Parathyroid adenoma (tissue), 2 donors: ENCODE measurements around the gene DOCK10.

Experiments used
- H2AFZ ChIP-seq: fragments of 300-600 bp; sonication (generic); one replicate; pipeline ENCODE4 v1.7.0; 2017; ENCODE audit warnings: antibody characterized with exemption, mild to moderate bottlenecking
- H3K27ac ChIP-seq: fragments of 300-600 bp; sonication (generic); one replicate; pipeline ENCODE4 v1.7.0; 2017
- H3K27me3 ChIP-seq: fragments of 300-600 bp; sonication (generic); one replicate; pipeline ENCODE4 v1.7.0; 2017; ENCODE audit warnings: low read length; ENCODE audit not compliant: control insufficient read depth, insufficient read depth
- H3K36me3 ChIP-seq: fragments of 300-600 bp; sonication (generic); one replicate; pipeline ENCODE4 v1.7.0; 2017; ENCODE audit warnings: low read length; ENCODE audit not compliant: control insufficient read depth, insufficient read depth
- H3K4me1 ChIP-seq: fragments of 300-600 bp; sonication (generic); one replicate; pipeline ENCODE4 v1.7.0; 2017; ENCODE audit warnings: control low read depth
- H3K4me2 ChIP-seq: fragments of 300-600 bp; sonication (generic); one replicate; pipeline ENCODE4 v1.7.0; 2017; ENCODE audit warnings: low read length
- H3K4me3 ChIP-seq: fragments of 300-600 bp; sonication (generic); one replicate; pipeline ENCODE4 v1.7.0; 2017; ENCODE audit warnings: low read depth, low read length
- H3K79me2 ChIP-seq: fragments of 300-600 bp; sonication (generic); one replicate; pipeline ENCODE4 v1.7.0; 2017; ENCODE audit warnings: control low read depth
- H3K9ac ChIP-seq: fragments of 300-600 bp; sonication (generic); one replicate; pipeline ENCODE4 v1.7.0; 2017; ENCODE audit warnings: mild to moderate bottlenecking
- H3K9me3 ChIP-seq: fragments of 300-600 bp; sonication (generic); one replicate; pipeline ENCODE4 v1.7.0; 2017; ENCODE audit warnings: low read length; ENCODE audit not compliant: control insufficient read depth
- CTCF ChIP-seq: fragments of 300-600 bp; sonication (generic); IDR thresholded peaks from one replicate; pipeline ENCODE4 v1.7.0; 2017; ENCODE audit warnings: antibody characterized with exemption, mild to moderate bottlenecking
- donor health status: primary hyperparathyroidism.

Gene DOCK10

GRCh38 chr2:225065882-225066281 is 23.6 kb upstream of the DOCK10 start:
- Histone ChIP-seq H3K4me2 (no peak overlapping the region), H3K4me1 (no peaks in the 10 kb centered on the region), H3K9ac (no peak overlapping the region), H3K4me3 (no peak overlapping the region), H3K9me3 (no peaks in the 10 kb centered on the region), H3K36me3 (no peaks in the 10 kb centered on the region), H3K27me3 (no peaks in the 10 kb centered on the region), H3K79me2 (no peaks in the 10 kb centered on the region), H2AFZ (no peak overlapping the region), H3K27ac (no peak overlapping the region)
- TF ChIP-seq CTCF, result no peak

GRCh38 chr2:225064928-225065327 is 22.7 kb upstream of the DOCK10 start:
- H3K4me1 ChIP-seq, result no peaks in the 10 kb centered on the region
- no peak overlapping the region for H2AFZ ChIP-seq
- no peak overlapping the region for H3K4me3 ChIP-seq
- no peaks in the 10 kb centered on the region for H3K36me3 ChIP-seq
- H3K27me3 ChIP-seq, result no peaks in the 10 kb centered on the region
- H3K79me2 ChIP-seq, result no peaks in the 10 kb centered on the region
- no peak overlapping the region for H3K9ac ChIP-seq
- H3K9me3 ChIP-seq, result no peaks in the 10 kb centered on the region
- no peak overlapping the region for H3K4me2 ChIP-seq
- no peak for TF ChIP-seq CTCF
- no peak overlapping the region for H3K27ac ChIP-seq

DNA sequence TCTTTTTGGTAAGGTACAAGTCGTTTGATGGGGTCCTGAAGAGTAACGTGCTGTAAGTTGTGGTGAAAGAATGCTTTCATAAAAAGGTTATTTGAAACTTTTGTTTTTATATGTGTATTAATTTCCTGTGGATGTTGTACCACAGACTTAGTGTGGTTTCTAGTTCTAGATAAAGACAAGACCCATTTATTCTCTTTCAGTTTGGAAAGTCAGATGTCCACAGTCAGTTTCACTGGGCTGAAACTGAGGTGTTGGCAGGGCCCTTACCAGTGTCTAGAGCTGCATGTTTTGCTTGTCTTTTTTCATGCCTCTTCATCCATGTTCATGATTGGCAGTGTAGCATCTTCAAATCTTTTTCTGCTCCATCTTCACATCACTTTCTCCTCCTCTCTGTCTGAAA is 22.1 kb upstream of the DOCK10 start:
- TF ChIP-seq CTCF, result no peak
- no peak overlapping the region for H2AFZ ChIP-seq

GRCh38 chr2:225056330-225057073 is 14.2 kb upstream of the DOCK10 start:
- Histone ChIP-seq H3K9ac (no peak overlapping the region), H3K27ac (no peak overlapping the region), H3K79me2 (no peaks in the 10 kb centered on the region), H3K27me3 (no peaks in the 10 kb centered on the region), H3K36me3 (no peaks in the 10 kb centered on the region), H3K9me3 (no peaks in the 10 kb centered on the region), H3K4me2 (no peak overlapping the region), H3K4me1 (no peaks in the 10 kb centered on the region), H3K4me3 (no peak overlapping the region), H2AFZ (no peak overlapping the region)
- no peak for TF ChIP-seq CTCF

More for the DNA sequence above, 22.1 kb upstream of the DOCK10 start:
- no peaks in the 10 kb centered on the region for H3K36me3 ChIP-seq
- no peak overlapping the region for H3K4me3 ChIP-seq
- H3K79me2 ChIP-seq, result no peaks in the 10 kb centered on the region
- H3K27me3 ChIP-seq, result no peaks in the 10 kb centered on the region
- H3K4me1 ChIP-seq, result no peaks in the 10 kb centered on the region
- H3K9ac ChIP-seq, result no peak overlapping the region
- H3K9me3 ChIP-seq, result no peaks in the 10 kb centered on the region
- H3K27ac ChIP-seq, result no peak overlapping the region
- no peak overlapping the region for H3K4me2 ChIP-seq

- Histone ChIP-seq H3K9me3 (no peaks in the 10 kb centered on the region), H3K4me3 (no peak overlapping the region), H3K4me2 (no peak overlapping the region), H3K36me3 (no peaks in the 10 kb centered on the region), H3K79me2 (no peaks in the 10 kb centered on the region), H3K27me3 (no peaks in the 10 kb centered on the region), H3K9ac (no peak overlapping the region), H3K4me1 (no peaks in the 10 kb centered on the region), H3K27ac (no peak overlapping the region), H2AFZ (no peak overlapping the region)
- no peak for TF ChIP-seq CTCF
Observed at GRCh38 chr2:225055714-225056113, 13.4 kb upstream of the DOCK10 start.
